Cerebellar cortex (tissue), 1 donor: ENCODE measurements around the gene PUS10.
A peak's percentile ranks its signal among the peaks of the same experiment; 100 is the strongest.
"Not testable (repeated sequence)": the region's sequence is repeated elsewhere in the genome, so short reads cannot be mapped to it uniquely, and the experiment has no call there.

Experiments used
- DNase-seq: peaks from one replicate; pipeline ENCODE4 v3.0.0-alpha.2; 2015; ENCODE audit warnings: low spot score

Gene PUS10, protein sequence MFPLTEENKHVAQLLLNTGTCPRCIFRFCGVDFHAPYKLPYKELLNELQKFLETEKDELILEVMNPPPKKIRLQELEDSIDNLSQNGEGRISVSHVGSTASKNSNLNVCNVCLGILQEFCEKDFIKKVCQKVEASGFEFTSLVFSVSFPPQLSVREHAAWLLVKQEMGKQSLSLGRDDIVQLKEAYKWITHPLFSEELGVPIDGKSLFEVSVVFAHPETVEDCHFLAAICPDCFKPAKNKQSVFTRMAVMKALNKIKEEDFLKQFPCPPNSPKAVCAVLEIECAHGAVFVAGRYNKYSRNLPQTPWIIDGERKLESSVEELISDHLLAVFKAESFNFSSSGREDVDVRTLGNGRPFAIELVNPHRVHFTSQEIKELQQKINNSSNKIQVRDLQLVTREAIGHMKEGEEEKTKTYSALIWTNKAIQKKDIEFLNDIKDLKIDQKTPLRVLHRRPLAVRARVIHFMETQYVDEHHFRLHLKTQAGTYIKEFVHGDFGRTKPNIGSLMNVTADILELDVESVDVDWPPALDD

DNA sequence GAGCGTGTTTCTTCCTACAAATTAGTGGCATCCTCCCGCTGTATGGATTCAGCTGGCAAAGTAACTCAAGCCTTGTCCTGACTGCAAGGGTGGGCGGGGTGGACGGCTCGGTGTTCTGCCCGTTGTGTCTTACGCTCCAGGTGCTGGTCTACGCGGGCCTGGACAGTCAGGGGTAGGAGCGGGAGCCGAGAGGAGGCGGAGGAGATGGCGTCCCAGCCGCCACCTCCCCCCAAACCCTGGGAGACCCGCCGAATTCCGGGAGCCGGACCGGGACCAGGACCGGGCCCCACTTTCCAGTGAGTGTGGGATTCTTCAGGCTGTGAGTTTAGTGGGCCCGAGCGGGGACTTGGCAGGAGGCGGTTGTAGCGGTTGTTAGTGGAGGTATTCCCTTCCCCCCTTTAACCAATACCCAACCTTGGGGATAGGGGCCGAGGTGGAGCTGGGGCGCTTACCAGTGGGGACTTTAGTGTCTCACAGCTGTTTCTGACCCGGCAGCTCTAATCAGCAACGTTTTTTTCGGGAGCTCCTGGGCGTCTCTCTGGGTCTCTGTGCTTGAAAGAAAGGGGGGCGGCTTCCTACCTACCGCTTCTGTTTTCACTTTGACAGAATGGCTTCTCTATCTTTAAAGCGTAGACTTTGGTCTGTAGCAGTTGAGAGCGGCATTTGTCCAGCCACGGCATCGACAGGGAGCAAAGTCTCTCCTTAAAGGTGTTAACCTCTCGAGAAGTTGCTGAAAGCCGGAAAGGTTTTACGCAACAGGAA is at the start of gene PUS10, which contains the start of gene PEX13:
PUS10 (minus strand) TSS at position 700 of the 762 bp plus-strand sequence. CDS start 6,365 bp downstream, outside the sequence.
PEX13 (plus strand) TSS at position 165 of the 762 bp plus-strand sequence; CDS start at position 205, 40 bp downstream.
- peak; percentile 87 for DNase-seq

DNA sequence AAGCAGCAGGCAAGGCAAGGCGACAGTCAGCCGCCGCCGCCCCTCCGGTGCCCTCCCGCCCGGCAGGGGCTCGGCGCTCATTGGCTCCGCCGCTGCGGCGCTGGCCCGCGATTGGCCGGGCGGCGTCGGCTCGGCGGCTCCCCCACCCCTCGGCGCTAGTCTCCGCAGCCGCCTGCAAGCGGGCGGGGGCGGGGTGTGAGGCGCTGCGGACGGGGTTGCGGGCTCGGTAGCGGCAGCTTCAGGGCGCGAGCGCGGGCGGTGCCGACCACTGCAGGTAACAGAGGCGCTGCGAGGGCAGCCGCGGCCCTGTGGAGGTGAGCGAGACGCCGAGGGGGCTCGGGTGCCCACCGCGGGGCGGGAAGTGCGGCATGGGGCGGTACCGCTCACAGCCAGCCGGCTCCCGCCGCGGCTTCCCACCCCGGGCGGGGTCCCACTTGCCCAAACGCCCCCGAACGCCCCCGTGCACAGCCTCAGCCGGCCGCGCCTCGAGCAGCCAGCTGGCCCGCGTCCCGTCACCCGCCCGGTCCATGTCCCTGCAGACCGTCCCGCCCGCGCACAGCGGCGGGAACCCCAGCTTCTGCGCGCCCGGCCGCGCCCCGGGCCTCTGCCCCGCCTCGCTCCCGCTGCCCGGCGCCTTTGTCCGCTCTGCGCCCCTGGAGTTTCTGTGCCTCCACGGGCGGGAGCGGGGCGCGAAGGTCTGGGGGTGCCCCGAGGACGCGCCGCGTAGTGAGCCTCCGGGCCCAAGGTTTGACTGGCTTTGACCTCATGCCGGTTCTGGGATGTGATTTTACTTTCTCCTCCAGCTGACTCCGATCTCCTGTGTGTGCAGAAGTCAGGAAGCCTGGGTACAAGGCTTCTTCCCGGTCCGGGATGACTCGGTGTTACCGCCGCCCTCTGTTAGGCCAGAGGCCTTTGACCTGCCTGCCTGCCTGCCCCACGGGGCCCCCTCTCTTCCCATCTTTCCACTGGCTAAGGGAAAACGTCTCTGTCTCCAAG is 48.0 kb upstream of the PUS10 start, which contains the start of gene SANBR:
SANBR (plus strand) TSS at position 158 of the 996 bp plus-strand sequence. CDS start 4,480 bp downstream, outside the sequence.
- peak; percentile 44 for DNase-seq

DNA sequence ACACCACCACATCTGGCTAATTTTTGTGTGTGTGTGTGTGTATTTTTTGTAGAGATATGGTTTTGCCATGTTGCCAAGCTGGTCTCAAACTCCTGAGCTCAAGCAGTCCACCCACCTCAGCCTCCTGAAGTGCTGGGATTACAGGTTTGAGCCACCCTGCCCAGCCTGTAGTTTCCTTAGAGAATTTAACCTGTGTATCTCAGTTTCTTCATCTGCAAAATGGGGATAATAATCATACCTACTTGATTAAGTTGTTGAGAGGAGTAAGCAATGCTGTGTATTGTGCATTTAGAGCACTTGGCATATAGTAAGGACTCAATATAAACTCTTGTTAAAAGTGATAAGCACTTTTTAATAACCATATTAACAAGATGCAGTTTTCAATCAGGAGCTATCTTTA is 41.3 kb upstream of the PUS10 start:
- no peak for DNase-seq

DNA sequence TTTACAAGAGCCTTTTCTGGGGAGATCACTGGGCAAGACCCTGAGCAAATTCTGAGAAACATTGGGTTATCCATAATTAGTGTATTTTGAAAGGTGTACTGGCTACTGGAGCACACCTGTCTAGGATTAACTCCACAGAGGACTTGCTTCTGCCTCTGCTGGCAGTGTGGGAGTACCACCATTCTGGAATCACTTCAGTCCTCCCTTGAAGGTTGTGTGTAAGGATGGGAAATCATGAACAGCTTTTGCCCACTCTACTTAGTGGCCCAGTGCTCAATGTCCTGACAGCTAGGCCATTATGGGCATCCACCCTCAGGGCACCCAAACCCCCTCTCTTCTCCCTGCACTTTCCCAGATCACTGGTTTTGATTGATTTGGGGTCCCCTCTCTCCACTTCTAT is 39.5 kb upstream of the PUS10 start:
- DNase-seq = no peak

DNA sequence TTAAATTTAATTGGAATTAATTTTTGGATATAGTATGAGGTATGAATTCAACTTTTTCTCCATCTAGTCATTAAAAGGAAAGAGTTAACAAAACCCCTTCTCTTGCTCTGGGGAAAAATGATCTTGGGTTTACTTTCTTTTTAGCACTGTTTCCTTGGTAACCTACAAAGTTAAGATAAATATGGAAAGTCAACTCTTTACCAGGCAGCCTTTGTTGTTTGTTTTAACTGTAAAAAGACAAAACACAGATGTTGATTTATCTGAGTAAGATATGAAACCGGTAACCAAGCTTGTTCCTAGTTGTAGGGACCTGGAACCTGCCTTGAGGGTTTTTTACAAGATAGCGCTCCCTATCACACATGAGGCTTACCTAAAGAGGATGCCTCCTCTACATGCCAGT is 37.5 kb upstream of the PUS10 start:
- DNase-seq = no peak

DNA sequence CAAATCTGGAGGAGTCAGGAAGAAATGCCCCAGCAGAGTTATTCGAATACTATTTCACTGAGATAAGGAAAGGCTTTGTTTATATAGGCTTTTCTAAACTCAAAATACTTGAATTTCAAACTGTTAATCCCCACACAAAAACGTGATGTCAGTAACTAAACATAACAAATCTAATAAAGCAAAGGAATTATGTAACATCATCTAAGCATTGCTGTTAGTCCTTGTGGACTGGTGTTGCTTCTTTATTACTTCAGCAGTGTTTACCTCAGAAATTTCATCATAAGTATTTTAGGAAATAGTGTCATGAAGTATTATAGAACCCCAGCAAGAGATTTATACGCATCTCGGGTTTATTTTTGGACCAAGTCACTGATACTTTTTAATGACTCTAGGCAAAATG is 27.9 kb upstream of the PUS10 start:
- no peak for DNase-seq

DNA sequence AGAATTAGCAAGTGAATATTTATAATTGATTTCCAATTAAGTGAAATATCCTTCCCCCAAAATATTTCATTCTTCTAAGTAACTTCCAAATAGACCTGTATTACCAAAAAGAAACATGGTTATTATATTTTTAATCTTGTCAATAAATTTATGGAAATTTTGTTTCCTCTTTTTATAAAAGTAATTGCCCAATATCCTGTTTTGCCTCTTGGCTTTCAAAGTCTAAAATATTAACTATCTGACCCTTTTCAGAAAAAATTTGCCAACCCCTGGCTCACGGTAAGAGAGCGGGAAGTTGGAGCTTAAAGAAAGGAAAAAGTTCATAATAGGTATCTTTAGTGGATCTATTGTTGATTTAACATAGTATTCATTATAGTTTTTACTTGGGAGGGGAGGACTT is 27.2 kb upstream of the PUS10 start:
- no peak for DNase-seq

DNA sequence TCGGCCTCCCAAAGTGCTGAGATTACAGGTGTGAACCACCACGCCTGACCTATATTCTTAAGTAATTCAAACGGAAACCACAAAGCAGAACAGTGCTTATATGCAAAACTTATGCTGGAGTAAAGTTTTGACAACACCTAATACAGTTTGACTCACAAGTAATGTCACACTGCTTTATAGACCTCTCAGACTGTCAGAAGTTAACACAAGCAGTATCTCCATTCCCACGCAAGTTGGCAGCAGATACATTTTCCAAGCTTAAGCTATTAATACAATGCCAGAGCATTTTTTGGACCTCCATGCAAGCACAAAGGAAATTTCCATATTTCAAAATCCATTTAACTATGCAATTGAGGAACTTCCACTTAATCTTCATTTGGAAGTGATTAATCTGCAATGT is 26.6 kb upstream of the PUS10 start:
- peak; percentile 17 for DNase-seq

DNA sequence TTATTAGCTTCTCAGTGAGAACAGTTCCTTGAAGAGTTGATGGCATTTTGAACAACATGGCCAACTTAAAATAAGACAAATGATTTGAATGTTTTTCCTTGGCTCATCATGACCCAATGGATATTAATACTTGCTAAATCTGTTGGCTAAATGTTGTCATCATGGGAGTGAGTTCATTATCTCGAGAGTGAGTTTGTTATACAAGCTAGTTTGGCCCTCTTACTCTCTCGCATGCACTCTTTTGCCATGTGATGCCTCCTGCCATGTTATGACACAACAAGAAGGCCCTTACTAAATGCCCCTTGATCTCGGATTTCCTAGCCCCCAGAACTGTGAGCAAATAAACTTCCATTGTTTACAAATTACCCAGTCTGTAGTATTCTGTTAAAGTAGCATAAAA is 24.8 kb upstream of the PUS10 start:
- DNase-seq = no peak

DNA sequence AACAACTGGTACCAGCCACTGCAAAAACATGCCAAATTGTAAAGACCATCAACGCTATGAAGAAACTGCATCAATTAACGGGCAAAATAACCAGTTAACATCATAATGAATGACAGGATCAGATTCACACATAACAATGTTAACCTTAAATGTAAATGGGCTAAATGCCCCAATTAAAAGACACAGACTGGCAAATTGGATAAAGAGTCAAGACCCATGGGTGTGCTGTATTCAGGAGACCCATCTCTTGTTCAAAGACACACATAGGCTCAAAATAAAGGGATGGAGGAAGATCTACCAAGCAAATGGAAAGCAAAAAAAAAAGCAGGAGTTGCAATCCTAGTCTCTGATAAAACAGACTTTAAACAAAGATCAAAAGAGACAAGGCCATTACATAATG is 18.6 kb upstream of the PUS10 start:
- not testable (repeated sequence) for DNase-seq

DNA sequence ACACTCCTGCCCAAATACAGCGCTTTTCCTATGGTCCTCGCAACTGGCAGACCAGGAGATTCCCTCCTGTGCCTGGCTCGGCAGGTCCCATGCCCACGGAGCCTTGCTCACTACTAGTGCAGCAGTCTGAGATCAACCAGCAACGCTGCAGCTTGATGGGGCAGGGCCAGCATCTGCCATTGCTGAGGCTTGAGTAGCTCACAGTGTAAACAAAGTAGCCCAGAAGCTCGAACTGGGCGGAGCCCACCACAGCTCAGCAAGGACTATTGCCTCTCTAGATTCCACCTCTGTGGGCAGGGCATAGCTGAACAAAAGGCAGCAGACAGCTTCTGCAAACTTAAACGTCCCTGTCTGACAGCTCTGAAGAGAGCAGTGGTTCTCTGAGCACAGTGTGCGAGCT is 16.5 kb upstream of the PUS10 start:
- DNase-seq = not testable (repeated sequence)

DNA sequence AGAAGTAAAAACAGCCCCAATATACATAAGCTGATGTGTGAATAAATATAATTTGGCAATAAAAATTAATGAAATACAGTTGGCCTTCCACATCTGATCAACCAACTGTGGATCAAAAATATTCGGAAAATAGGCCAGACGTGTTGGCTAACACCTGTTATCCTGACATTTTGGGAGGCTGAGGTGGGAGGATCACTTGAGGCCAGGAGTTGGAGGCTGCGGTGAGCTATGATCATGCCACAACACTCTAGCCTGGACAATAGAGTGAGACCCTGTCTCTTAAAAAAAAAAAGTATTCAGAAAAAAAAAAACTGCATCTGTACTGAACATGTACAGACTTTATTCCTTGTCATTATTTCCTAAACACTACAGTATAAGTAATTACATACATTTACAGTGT is 11.5 kb upstream of the PUS10 start:
- DNase-seq = no peak

DNA sequence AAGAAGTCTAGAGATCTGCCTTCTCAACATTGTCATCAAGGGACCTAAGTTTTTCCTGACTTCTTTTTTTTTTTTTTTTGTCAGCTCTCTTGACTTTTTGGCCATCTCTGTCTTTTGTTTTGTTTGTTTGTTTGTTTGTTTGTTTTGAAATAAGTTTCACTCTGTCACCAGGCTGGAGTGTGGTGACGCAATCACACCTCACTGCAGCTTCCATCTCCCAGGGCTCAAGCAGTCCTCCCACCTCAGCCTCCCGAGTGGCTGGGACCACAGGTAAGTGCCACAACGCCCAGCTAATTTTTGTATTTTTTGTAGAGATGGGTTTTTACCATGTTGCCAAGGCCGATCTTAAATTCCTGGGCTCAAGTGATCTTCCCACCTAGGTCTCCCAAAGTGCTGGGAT is 5.6 kb upstream of the PUS10 start:
- no peak for DNase-seq

DNA sequence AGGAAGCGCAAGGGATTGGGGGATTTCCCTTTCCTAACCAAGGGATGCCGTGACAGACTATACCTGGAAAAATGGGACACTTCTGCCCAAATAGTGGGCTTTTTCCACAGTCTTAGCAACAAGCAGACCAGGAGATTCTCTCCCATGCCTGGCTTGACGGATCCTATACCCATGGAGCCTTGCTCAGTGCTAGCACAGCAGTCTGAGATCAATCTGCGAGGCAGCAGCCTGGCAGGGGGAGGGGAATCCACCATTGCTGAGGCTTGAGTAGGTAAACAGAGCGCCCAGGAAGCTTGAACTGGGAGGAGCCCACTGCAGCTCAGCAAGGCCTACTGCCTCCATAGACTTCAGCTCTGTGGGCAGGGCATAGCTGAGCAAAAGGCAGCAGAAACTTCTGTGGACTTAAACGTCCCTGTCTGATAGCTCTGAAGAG is 3.2 kb upstream of the PUS10 start:
- no peak for DNase-seq

DNA sequence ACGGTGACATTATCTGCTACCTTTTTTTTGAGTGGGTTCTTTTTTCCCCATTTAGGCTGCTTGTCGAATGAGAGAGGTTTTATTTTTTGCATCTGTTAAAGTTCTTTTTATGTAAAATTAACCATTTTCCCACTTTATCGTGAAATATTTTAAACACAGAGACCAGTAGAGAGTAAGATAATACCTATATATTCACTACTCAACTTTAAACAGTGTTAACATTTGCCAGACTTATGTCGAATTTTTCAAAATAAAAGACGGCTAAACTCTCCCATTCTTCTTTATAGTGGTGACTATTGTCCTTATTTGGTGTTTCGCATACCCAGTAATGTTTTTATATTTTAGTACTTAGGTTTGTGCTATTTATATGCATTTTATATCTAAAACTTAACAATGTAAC is 743 bp upstream of the PUS10 start:
- no peak for DNase-seq

DNA sequence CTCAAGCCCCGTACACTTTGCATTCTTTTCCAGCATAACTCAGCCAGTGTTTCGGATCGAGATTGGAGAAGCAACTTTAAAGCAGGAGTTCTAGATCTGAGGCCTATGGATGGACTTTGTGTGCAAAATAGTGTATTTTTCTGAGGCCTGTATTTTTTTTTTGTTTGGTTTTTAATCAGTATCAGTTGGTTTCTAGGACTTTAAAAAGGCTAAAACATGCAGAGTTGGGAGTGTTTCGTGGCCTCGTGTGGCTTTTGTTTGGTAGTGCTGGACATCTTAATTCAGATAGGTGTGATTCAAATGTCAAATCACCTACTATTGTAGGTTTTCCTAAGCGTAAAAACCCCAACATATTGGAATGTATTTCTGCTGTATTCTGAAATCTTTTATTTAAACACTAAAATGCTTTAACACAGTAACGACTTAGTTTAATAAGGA is 282 bp upstream of the PUS10 start:
- DNase-seq = no peak

DNA sequence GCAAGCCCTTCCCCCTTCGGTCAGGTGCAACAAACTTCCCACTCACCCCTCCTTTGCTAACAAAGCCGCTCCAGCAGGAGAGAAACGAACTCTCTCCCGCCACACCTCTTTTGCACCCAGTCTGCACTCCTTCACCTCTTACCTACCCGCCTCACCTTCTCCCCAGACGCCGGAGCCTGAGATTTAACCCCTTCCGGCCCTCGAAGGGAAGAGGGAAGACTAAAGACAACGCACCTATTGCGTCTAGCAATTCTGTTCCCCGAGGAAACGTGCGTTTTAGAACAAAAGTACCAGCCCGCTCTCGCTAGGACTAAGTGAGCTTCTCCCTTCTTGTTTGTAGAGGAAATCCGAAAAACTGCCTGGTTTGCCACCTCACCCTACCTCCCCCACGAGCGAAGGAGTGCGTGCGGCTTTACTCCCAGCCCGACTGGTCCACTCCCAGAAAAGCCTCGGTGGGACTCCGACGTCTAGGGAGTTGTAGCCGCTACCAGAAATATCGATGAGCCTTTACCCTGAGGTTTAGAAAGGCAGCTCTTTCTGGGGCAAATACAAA is 976 bp downstream of the PUS10 start:
- DNase-seq = peak; percentile 88

DNA sequence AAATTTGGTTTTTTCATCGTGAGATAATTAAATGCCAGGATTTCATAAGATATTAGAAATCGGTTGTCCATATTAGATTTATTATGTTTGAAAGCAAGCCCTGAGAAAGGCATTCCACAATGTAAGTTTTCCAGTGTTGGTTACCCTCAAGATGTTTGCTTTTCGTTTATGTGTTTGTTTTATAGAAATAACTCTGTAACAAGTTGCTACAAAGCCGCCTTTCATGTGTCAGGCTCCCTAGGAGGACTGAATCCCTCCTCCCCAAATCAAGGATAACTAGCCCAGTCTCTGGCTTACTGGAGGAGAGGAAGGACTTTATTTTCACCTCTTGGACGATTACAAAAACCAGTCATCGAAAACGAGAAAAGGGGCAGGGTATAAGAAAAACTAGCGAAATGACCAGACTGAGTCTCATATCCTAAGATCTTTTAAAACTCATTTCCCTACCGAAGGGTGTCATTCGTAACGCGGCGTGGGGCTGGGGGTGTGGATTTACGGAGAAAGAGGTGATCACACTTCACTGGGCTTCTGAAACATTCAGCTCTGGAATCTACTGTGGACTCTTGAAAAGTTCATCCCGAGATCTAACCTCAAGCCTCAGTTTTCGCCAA is 1.6 kb downstream of the PUS10 start:
- no peak for DNase-seq

DNA sequence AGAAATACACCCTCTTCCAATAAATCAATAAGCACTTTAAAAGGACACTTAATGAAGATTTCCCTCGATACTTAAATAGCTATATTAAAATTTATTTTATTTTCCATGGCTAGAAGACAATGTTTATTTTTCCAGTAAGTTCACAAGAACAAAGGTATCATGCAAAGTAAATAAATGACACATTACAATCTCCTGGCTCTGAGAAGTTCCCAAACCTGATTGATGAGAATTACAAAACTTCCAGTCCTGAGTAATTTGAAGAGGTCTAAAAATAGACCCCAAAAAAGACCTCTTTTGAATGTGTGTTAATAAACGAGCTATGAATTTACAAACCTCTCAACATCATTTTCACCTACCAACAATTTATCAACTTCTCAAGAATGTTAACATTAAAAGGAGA is 2.1 kb downstream of the PUS10 start:
- no peak for DNase-seq

DNA sequence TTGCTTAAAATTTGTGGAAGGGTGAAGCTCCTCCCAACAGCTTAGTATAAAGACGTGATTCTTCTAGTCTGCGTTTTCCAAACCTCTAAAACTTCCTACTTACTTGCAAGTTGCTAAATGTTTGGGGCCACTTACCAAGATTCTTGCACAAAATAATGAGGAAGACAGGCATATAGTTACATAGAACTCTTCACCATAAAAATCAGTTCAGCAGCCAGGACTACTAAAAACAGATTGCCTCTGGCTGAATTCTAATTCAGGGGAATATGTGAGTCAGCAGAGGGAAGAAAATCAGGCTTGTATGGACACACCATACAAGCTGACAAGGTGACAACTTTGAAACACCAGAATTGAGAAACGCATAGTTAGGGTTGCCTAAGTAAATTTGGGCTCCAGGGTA is 3.3 kb downstream of the PUS10 start:
- no peak for DNase-seq

DNA sequence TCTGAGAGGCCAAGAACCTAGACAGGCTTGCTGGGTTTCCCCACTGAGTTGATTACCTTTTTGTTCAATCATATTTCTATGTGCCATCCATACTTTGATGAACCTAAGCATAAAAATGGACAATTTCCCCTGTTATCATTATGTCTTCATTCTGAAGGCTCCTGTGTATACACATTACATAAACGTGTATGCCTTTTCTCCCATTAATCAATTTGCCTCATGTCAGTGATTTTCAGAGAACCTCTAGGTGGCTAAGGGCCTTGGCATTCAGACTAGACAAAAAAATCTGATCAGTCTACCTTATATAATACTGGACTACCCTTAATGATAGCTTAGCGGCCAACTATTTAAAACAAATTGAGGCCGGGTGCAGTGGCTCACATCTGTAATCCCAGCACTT is 4.7 kb downstream of the PUS10 start:
- no peak for DNase-seq
